Neural cell (in vitro differentiated cells): ENCODE results near the gene HIP1. TPM values are rescaled to one million over a fixed set of nuclear protein-coding genes. Genes with fewer than 3 reads are reported as not detected.

Source experiments
- H2AFZ ChIP-seq: fragments of 200-600, 300-800 bp; sonication (generic), shearing (Covaris generic); 2 replicates; pipeline ENCODE4 v1.6.0; 2014; ENCODE audit warnings: low read depth, mild to moderate bottlenecking, antibody characterized with exemption, low read length, moderate library complexity
- H3F3A ChIP-seq: fragments of 200-600 bp; shearing (Covaris generic); 2 replicates; pipeline ENCODE4 v1.6.1; 2016; ENCODE audit warnings: mild to moderate bottlenecking, moderate library complexity, mixed read lengths, antibody characterized with exemption, low read length; ENCODE audit not compliant: insufficient read depth, poor library complexity, severe bottlenecking
- H3K27ac ChIP-seq: fragments of 200-600, 300-800 bp; sonication (generic), shearing (Covaris generic); 2 replicates; pipeline ENCODE4 v1.5.1; 2014; ENCODE audit warnings: mild to moderate bottlenecking, low read length, moderate library complexity
- H3K27me3 ChIP-seq: fragments of 300-800, 200-600 bp; sonication (generic), shearing (Covaris generic); 2 replicates; pipeline ENCODE4 v1.6.0; 2014; ENCODE audit warnings: mild to moderate bottlenecking, low read depth, low read length, moderate library complexity; ENCODE audit not compliant: insufficient read depth
- H3K36me3 ChIP-seq: fragments of 300-800, 200-600 bp; sonication (generic), shearing (Covaris generic); 2 replicates; pipeline ENCODE4 v1.5.1; 2014; ENCODE audit warnings: mild to moderate bottlenecking, antibody characterized with exemption, low read length, moderate library complexity; ENCODE audit not compliant: insufficient read depth
- H3K4me2 ChIP-seq: fragments of 300-800, 200-600 bp; sonication (generic), shearing (Covaris generic); 2 replicates; pipeline ENCODE4 v1.6.0; 2014; ENCODE audit warnings: mild to moderate bottlenecking, low read length
- H3K4me3 ChIP-seq: fragments of 300-800, 200-600 bp; sonication (generic), shearing (Covaris generic); 2 replicates; pipeline ENCODE4 v1.5.1; 2014; ENCODE audit warnings: mild to moderate bottlenecking, low read length, moderate library complexity
- H3K79me2 ChIP-seq: fragments of 200-600 bp; shearing (Covaris generic); replicated peaks from 2 replicates; pipeline ENCODE4 v1.6.0; 2014; ENCODE audit warnings: mild to moderate bottlenecking, low read length, moderate library complexity; ENCODE audit not compliant: insufficient read depth
- H3K9ac ChIP-seq: fragments of 300-800, 200-600 bp; sonication (generic), shearing (Covaris generic); 2 replicates; pipeline ENCODE4 v1.6.1; 2016; ENCODE audit warnings: mild to moderate bottlenecking, low read length, mixed read lengths
- H3K9me2 ChIP-seq: fragments of 200-600 bp; shearing (Covaris generic); 2 replicates; pipeline ENCODE4 v1.6.1; 2016; ENCODE audit warnings: mild to moderate bottlenecking, low read length, mixed read lengths; ENCODE audit not compliant: insufficient read depth
- H3K9me3 ChIP-seq: fragments of 200-600, 300-800 bp; sonication (generic), shearing (Covaris generic); 2 replicates; pipeline ENCODE4 v1.6.1; 2016; ENCODE audit warnings: mild to moderate bottlenecking, mixed run types, low read length, moderate library complexity, mixed read lengths
- H4K20me1 ChIP-seq: fragments of 200-600 bp; shearing (Covaris generic); 2 replicates; pipeline ENCODE4 v1.6.1; 2016; ENCODE audit warnings: mild to moderate bottlenecking, mixed run types; ENCODE audit not compliant: insufficient read depth
- EP300 ChIP-seq: fragments of 450-650 bp; conservative IDR thresholded peaks from 2 replicates; pipeline ENCODE4 v1.6.1; 2014; ENCODE audit warnings: antibody characterized with exemption, mild to moderate bottlenecking, moderate library complexity; ENCODE audit not compliant: poor library complexity, severe bottlenecking
- EZH2 ChIP-seq: fragments of 200-600, 300-800 bp; shearing (Covaris generic), sonication (generic); IDR thresholded peaks from 2 replicates; pipeline ENCODE4 v1.6.1; 2014; ENCODE audit warnings: antibody characterized with exemption, low read length, borderline replicate concordance, mild to moderate bottlenecking; ENCODE audit not compliant: insufficient read depth, poor library complexity, severe bottlenecking
- MXI1 ChIP-seq: fragments of 450-650 bp; conservative IDR thresholded peaks from 2 replicates; pipeline ENCODE4 v1.6.1; 2014; ENCODE audit warnings: antibody characterized with exemption, mild to moderate bottlenecking; ENCODE audit not compliant: poor library complexity, severe bottlenecking
- POLR2AphosphoS5 ChIP-seq: IDR thresholded peaks from 2 replicates; pipeline ENCODE4 v1.6.1; 2012
- RAD21 ChIP-seq: fragments of 450-650 bp; conservative IDR thresholded peaks from 2 replicates; pipeline ENCODE4 v1.6.1; 2014; ENCODE audit warnings: antibody characterized with exemption, mild to moderate bottlenecking, moderate library complexity
- SMC3 ChIP-seq: fragments of 450-650 bp; conservative IDR thresholded peaks from 2 replicates; pipeline ENCODE4 v1.6.1; 2014; ENCODE audit warnings: antibody characterized with exemption, mild to moderate bottlenecking, moderate library complexity; ENCODE audit not compliant: poor library complexity
- TAF1 ChIP-seq: IDR thresholded peaks from 2 replicates; pipeline ENCODE4 v1.6.1; 2012; ENCODE audit warnings: low read depth
- polyA plus RNA-seq: library from polyadenylated mRNA; depleted of rRNA; stranded (reverse); fragments of >200 nt; gene quantifications from 2 replicates; pipeline ENCODE4 v1.2.3, GENCODE V29; 2014
- TF ChIP-seq, protein P1 (sequence below): fragments of 450-650 bp; IDR thresholded peaks from 2 replicates; pipeline ENCODE4 v1.5.1; 2014; ENCODE audit warnings: antibody characterized with exemption, mild to moderate bottlenecking, moderate library complexity; ENCODE audit not compliant: poor library complexity, severe bottlenecking
- TF ChIP-seq, protein P2 (sequence below): IDR thresholded peaks from 2 replicates; pipeline ENCODE4 v1.6.1; 2012; ENCODE audit warnings: borderline replicate concordance

Gene HIP1
- polyA plus RNA-seq, 1 donor from 2014 or later: 12.9 TPM

DNA sequence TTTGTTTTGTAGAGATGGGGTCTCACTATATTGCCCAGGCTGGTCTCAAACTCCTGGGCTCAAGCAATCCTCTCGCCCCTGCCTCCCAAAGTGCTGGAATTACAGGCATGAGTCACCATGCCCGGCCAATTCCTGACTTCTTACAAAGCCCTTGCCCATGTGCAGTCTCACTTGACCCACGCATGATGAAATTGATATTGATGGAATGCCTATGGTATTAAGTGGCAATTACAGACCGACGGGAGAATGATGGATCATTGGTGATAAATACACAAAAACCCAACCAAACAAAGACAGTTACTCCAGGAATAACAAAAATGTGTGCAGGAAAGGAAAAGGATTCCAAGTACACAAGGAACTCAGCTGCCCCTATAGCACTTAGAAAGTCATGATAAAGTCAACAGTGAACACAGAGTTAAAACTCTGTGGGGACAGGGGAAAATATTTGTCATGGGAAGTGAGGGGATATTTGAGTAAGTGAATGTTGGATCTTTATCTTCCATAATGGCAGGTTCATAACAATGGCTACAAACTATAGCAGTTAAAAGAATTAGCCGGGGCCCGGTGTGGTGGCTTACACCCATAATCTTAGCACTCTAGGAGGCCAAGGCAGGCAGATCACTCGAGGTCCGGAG lies 21.6 kb downstream of the HIP1 start:
- Histone ChIP-seq H2AFZ (no peak overlapping the region), H4K20me1 (no peaks in the 10 kb centered on the region), H3K27ac (no peak overlapping the region), H3K79me2 (no peaks in the 10 kb centered on the region), H3K4me3 (no peak overlapping the region), H3K9me3 (no peaks in the 10 kb centered on the region), H3K9ac (no peak overlapping the region), H3K27me3 (no peaks in the 10 kb centered on the region), H3K36me3 (no peaks in the 10 kb centered on the region), H3F3A (no peaks in the 10 kb centered on the region), H3K9me2 (no peaks in the 10 kb centered on the region), H3K4me2 (no peak overlapping the region)
- TF ChIP-seq EZH2: no peak
- TF ChIP-seq MXI1: no peak
- TF ChIP-seq, protein P1, sequence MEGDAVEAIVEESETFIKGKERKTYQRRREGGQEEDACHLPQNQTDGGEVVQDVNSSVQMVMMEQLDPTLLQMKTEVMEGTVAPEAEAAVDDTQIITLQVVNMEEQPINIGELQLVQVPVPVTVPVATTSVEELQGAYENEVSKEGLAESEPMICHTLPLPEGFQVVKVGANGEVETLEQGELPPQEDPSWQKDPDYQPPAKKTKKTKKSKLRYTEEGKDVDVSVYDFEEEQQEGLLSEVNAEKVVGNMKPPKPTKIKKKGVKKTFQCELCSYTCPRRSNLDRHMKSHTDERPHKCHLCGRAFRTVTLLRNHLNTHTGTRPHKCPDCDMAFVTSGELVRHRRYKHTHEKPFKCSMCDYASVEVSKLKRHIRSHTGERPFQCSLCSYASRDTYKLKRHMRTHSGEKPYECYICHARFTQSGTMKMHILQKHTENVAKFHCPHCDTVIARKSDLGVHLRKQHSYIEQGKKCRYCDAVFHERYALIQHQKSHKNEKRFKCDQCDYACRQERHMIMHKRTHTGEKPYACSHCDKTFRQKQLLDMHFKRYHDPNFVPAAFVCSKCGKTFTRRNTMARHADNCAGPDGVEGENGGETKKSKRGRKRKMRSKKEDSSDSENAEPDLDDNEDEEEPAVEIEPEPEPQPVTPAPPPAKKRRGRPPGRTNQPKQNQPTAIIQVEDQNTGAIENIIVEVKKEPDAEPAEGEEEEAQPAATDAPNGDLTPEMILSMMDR: no peak
- no peak for TF ChIP-seq EP300
- no peak for TF ChIP-seq RAD21
- no peak for TF ChIP-seq SMC3
- no peak for TF ChIP-seq TAF1
- no peak for TF ChIP-seq POLR2AphosphoS5
- TF ChIP-seq, protein P2, sequence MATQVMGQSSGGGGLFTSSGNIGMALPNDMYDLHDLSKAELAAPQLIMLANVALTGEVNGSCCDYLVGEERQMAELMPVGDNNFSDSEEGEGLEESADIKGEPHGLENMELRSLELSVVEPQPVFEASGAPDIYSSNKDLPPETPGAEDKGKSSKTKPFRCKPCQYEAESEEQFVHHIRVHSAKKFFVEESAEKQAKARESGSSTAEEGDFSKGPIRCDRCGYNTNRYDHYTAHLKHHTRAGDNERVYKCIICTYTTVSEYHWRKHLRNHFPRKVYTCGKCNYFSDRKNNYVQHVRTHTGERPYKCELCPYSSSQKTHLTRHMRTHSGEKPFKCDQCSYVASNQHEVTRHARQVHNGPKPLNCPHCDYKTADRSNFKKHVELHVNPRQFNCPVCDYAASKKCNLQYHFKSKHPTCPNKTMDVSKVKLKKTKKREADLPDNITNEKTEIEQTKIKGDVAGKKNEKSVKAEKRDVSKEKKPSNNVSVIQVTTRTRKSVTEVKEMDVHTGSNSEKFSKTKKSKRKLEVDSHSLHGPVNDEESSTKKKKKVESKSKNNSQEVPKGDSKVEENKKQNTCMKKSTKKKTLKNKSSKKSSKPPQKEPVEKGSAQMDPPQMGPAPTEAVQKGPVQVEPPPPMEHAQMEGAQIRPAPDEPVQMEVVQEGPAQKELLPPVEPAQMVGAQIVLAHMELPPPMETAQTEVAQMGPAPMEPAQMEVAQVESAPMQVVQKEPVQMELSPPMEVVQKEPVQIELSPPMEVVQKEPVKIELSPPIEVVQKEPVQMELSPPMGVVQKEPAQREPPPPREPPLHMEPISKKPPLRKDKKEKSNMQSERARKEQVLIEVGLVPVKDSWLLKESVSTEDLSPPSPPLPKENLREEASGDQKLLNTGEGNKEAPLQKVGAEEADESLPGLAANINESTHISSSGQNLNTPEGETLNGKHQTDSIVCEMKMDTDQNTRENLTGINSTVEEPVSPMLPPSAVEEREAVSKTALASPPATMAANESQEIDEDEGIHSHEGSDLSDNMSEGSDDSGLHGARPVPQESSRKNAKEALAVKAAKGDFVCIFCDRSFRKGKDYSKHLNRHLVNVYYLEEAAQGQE: no peak

DNA sequence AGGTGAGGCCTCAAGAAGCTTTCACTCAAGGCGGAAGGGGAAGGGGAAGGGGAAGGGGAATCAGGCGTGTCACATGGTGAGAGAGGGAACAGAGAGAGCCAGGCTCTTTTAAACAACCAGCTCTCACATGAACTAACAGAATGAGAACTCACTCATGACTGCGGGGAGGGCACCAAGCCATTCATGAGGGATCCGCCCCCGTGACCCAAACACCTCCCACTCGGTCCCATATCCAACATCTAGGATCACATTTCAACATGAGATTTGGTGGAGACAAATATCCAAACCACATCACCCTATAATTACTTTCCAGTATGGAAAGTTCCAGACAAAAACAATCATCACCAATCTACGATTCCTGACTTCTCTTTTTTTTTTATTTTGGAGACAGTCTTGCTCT lies 22.9 kb downstream of the HIP1 start:
- Histone ChIP-seq H3K4me2 (no peak overlapping the region), H3K36me3 (no peaks in the 10 kb centered on the region), H3K4me3 (no peak overlapping the region), H2AFZ (no peak overlapping the region), H3K9me3 (no peaks in the 10 kb centered on the region), H3K27ac (no peak overlapping the region), H3K79me2 (no peaks in the 10 kb centered on the region), H3K9ac (no peak overlapping the region), H3K9me2 (no peaks in the 10 kb centered on the region), H3K27me3 (no peaks in the 10 kb centered on the region), H3F3A (no peaks in the 10 kb centered on the region), H4K20me1 (no peaks in the 10 kb centered on the region)
- no peak for TF ChIP-seq POLR2AphosphoS5
- no peak for TF ChIP-seq MXI1
- no peak for TF ChIP-seq SMC3
- TF ChIP-seq TAF1: no peak
- no peak for TF ChIP-seq EZH2
